ENCODE results near the gene PEAR1.

DNA sequence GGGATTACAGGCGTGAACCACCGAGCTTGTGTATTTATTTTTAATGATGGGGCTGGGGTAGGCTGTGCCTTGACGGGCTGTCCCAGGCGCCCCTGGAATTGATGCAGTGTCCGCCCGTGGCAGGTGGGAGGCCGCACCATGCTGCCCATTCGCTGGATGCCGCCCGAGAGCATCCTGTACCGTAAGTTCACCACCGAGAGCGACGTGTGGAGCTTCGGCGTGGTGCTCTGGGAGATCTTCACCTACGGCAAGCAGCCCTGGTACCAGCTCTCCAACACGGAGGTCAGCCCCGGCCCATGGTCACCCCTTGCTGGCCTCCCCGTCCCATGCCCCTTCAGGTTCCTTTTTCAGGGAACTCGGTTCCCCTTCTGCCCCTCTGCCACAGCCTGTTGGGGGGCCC, 13.6 kb upstream of the PEAR1 start:
- TF ChIP-seq, protein P1, sequence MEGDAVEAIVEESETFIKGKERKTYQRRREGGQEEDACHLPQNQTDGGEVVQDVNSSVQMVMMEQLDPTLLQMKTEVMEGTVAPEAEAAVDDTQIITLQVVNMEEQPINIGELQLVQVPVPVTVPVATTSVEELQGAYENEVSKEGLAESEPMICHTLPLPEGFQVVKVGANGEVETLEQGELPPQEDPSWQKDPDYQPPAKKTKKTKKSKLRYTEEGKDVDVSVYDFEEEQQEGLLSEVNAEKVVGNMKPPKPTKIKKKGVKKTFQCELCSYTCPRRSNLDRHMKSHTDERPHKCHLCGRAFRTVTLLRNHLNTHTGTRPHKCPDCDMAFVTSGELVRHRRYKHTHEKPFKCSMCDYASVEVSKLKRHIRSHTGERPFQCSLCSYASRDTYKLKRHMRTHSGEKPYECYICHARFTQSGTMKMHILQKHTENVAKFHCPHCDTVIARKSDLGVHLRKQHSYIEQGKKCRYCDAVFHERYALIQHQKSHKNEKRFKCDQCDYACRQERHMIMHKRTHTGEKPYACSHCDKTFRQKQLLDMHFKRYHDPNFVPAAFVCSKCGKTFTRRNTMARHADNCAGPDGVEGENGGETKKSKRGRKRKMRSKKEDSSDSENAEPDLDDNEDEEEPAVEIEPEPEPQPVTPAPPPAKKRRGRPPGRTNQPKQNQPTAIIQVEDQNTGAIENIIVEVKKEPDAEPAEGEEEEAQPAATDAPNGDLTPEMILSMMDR (IDR thresholded peaks at IDR 0.05 in 2 of 3, conservative IDR thresholded peaks at IDR 0.05 in 1 of 3; ENCODE audit: borderline replicate concordance in 1 of 3, insufficient read depth in 1 of 3, low read depth in 2 of 3, low read length in 2 of 3) = no peak
- TF ChIP-seq, protein P2, sequence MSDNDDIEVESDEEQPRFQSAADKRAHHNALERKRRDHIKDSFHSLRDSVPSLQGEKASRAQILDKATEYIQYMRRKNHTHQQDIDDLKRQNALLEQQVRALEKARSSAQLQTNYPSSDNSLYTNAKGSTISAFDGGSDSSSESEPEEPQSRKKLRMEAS (IDR thresholded peaks at IDR 0.05) = no peak
- TF ChIP-seq, protein P3, sequence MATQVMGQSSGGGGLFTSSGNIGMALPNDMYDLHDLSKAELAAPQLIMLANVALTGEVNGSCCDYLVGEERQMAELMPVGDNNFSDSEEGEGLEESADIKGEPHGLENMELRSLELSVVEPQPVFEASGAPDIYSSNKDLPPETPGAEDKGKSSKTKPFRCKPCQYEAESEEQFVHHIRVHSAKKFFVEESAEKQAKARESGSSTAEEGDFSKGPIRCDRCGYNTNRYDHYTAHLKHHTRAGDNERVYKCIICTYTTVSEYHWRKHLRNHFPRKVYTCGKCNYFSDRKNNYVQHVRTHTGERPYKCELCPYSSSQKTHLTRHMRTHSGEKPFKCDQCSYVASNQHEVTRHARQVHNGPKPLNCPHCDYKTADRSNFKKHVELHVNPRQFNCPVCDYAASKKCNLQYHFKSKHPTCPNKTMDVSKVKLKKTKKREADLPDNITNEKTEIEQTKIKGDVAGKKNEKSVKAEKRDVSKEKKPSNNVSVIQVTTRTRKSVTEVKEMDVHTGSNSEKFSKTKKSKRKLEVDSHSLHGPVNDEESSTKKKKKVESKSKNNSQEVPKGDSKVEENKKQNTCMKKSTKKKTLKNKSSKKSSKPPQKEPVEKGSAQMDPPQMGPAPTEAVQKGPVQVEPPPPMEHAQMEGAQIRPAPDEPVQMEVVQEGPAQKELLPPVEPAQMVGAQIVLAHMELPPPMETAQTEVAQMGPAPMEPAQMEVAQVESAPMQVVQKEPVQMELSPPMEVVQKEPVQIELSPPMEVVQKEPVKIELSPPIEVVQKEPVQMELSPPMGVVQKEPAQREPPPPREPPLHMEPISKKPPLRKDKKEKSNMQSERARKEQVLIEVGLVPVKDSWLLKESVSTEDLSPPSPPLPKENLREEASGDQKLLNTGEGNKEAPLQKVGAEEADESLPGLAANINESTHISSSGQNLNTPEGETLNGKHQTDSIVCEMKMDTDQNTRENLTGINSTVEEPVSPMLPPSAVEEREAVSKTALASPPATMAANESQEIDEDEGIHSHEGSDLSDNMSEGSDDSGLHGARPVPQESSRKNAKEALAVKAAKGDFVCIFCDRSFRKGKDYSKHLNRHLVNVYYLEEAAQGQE (IDR thresholded peaks at IDR 0.05; ENCODE audit: low read depth) = no peak
- TF ChIP-seq JUND (IDR thresholded peaks at IDR 0.05) (no peak), EZH2phosphoT487 (IDR thresholded peaks at IDR 0.05; ENCODE audit: borderline replicate concordance) (no peak), EZH2 (IDR thresholded peaks at IDR 0.05) (no peak), POLR2A (IDR thresholded peaks at IDR 0.05; ENCODE audit: borderline replicate concordance, extremely low read depth, insufficient read depth, insufficient read length) (no peak), ZNF274 (IDR thresholded peaks at IDR 0.05; ENCODE audit: low read depth, low read length) (no peak), TCF7L2 (IDR thresholded peaks at IDR 0.05; ENCODE audit: borderline replicate concordance, extremely low read depth, insufficient read depth, insufficient read length) (no peak), YY1 (IDR thresholded peaks at IDR 0.05; ENCODE audit: extremely low read depth, insufficient replicate concordance, low read depth, low read length) (no peak), ELF1 (IDR thresholded peaks at IDR 0.05; ENCODE audit: borderline replicate concordance, low read depth) (no peak), EGR1 (IDR thresholded peaks at IDR 0.05; ENCODE audit: low read depth) (no peak), POLR2AphosphoS5 (IDR thresholded peaks at IDR 0.05; ENCODE audit: low read depth, low read length) (no peak)
- TF ChIP-seq, protein P4, sequence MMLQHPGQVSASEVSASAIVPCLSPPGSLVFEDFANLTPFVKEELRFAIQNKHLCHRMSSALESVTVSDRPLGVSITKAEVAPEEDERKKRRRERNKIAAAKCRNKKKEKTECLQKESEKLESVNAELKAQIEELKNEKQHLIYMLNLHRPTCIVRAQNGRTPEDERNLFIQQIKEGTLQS (IDR thresholded peaks at IDR 0.05) = no peak
